MCF 10A (cell line): ENCODE data around the gene BRF1. TPM values are rescaled to one million over a fixed set of nuclear protein-coding genes. Genes with fewer than 3 reads are reported as not detected.

Experiments used
- BruUV-seq: library from RNA; stranded (reverse); fragments of 400-500 nt; replicated peaks from 2 replicates; lab custom pipeline; 2021; lab: Mats Ljungman, UMichigan
- CTCF ChIA-PET: fragments of 300-600 bp; sonication (Branson Sonifier 250); formaldehyde crosslinking; extraction: SDS; loops from one replicate; lab custom pipeline; 2021; ENCODE audit warnings: antibody characterized with exemption, inconsistent platforms; lab: Yijun Ruan, JAX
- POLR2A ChIA-PET: fragments of 300-600, 350-650 bp; sonication (Branson Sonifier 250); formaldehyde crosslinking; extraction: SDS; loops from one replicate; lab custom pipeline; 2020; ENCODE audit warnings: antibody characterized with exemption, inconsistent platforms; lab: Yijun Ruan, JAX
- DNase-seq: peaks from one replicate; pipeline ENCODE4 v3.0.0-alpha.2; 2018; ENCODE audit not compliant: unreplicated experiment
- H3K27ac Mint-ChIP-seq: one replicate; pipeline ENCODE4 v1.8.0; 2022; ENCODE audit warnings: mild to moderate bottlenecking, low read depth, mixed read lengths; ENCODE audit not compliant: unreplicated experiment
- H3K27me3 Mint-ChIP-seq: one replicate; pipeline ENCODE4 v1.8.0; 2022; ENCODE audit warnings: mixed read lengths; ENCODE audit not compliant: insufficient read depth, unreplicated experiment
- H3K36me3 Mint-ChIP-seq: one replicate; pipeline ENCODE4 v1.8.0; 2022; ENCODE audit warnings: mild to moderate bottlenecking, moderate library complexity, mixed read lengths; ENCODE audit not compliant: insufficient read depth, unreplicated experiment
- H3K4me1 Mint-ChIP-seq: one replicate; pipeline ENCODE4 v1.8.0; 2022; ENCODE audit warnings: mixed read lengths; ENCODE audit not compliant: insufficient read depth, unreplicated experiment
- H3K4me3 Mint-ChIP-seq: one replicate; pipeline ENCODE4 v1.8.0; 2022; ENCODE audit warnings: mild to moderate bottlenecking, moderate library complexity, mixed read lengths; ENCODE audit not compliant: unreplicated experiment
- H3K9me3 Mint-ChIP-seq: one replicate; pipeline ENCODE4 v1.8.0; 2022; ENCODE audit warnings: mixed read lengths; ENCODE audit not compliant: unreplicated experiment
- CTCF ChIP-seq: fragments of 200-600 bp; IDR thresholded peaks from one replicate; pipeline ENCODE4 v1.8.0; 2022; ENCODE audit warnings: antibody characterized with exemption, mild to moderate bottlenecking; ENCODE audit not compliant: unreplicated experiment
- intact Hi-C: fragments of 100-400 bp; cut with micrococcal nuclease; formaldehyde crosslinking; loops from 2 replicates; pipeline ENCODE4 v1.14.1; 2022
- total RNA-seq: library from RNA; stranded (reverse); gene quantifications from 2 replicates; pipeline ENCODE4 v1.2.3, GENCODE V29; 2022

The BRF1 gene
- total RNA-seq, 1 experiment from 2014 or later = 30.7 TPM

- Mint-ChIP-seq H3K27me3 (no peaks in the 10 kb centered on the region), H3K27ac (no peak overlapping the region), H3K9me3 (no peaks in the 10 kb centered on the region), H3K4me1 (peaks cover 14% of the 10 kb centered on the region), H3K36me3 (no peaks in the 10 kb centered on the region), H3K4me3 (no peak overlapping the region)
- ChIA-PET POLR2A (no interaction called here), CTCF (interaction anchor here (0.6 to 1.3 kb wide), 4 partner anchors 13 to 349 kb away, joined by 3 to 6 read pairs (median 3); no protein-coding TSS in a partner anchor)
- BruUV-seq = no TSS peak
- intact Hi-C loops = no loop called here
- TF ChIP-seq CTCF = no peak
- DNase-seq = no peak
Observed at GRCh38 chr14:105333613-105334364, 33.0 kb upstream of the BRF1 start.

GRCh38 chr14:105333020-105333490 lies 32.3 kb upstream of the BRF1 start:
- no TSS peak for BruUV-seq
- no peak overlapping the region for H3K4me3 Mint-ChIP-seq
- intact Hi-C loops = no loop called here
- ChIA-PET POLR2A (no interaction called here), CTCF (no interaction called here)
- H3K27ac Mint-ChIP-seq = no peak overlapping the region
- peaks cover 14% of the 10 kb centered on the region for H3K4me1 Mint-ChIP-seq
- no peak for DNase-seq
- no peaks in the 10 kb centered on the region for H3K9me3 Mint-ChIP-seq
- TF ChIP-seq CTCF = no peak
- no peaks in the 10 kb centered on the region for H3K36me3 Mint-ChIP-seq
- H3K27me3 Mint-ChIP-seq = no peaks in the 10 kb centered on the region

GRCh38 chr14:105332350-105332874 lies 31.6 kb upstream of the BRF1 start:
- no peaks in the 10 kb centered on the region for H3K27me3 Mint-ChIP-seq
- intact Hi-C loops = no loop called here
- DNase-seq = no peak
- no peak for TF ChIP-seq CTCF
- no peak overlapping the region for H3K4me3 Mint-ChIP-seq
- no peaks in the 10 kb centered on the region for H3K36me3 Mint-ChIP-seq
- CTCF ChIA-PET = no interaction called here
- peaks cover 14% of the 10 kb centered on the region for H3K4me1 Mint-ChIP-seq
- no TSS peak for BruUV-seq
- POLR2A ChIA-PET = no interaction called here
- no peaks in the 10 kb centered on the region for H3K9me3 Mint-ChIP-seq
- H3K27ac Mint-ChIP-seq = no peak overlapping the region

GRCh38 chr14:105331575-105332349 lies 31.0 kb upstream of the BRF1 start:
- H3K27ac Mint-ChIP-seq = no peak overlapping the region
- TF ChIP-seq CTCF = no peak
- H3K27me3 Mint-ChIP-seq = no peaks in the 10 kb centered on the region
- H3K36me3 Mint-ChIP-seq = no peaks in the 10 kb centered on the region
- no peak overlapping the region for H3K4me3 Mint-ChIP-seq
- BruUV-seq = no TSS peak
- peaks cover 14% of the 10 kb centered on the region for H3K4me1 Mint-ChIP-seq
- no peaks in the 10 kb centered on the region for H3K9me3 Mint-ChIP-seq
- intact Hi-C loops = no loop called here
- ChIA-PET CTCF (no interaction called here), POLR2A (no interaction called here)
- no peak for DNase-seq
